NCI-H1092 (cell line): Measurements from ENCODE around the gene SPNS1.
"Not testable (repeated sequence)": the region's sequence is repeated elsewhere in the genome, so short reads cannot be mapped to it uniquely, and the experiment has no call there.

Experiments used
- DNase-seq: peaks from one replicate; lab custom pipeline; 2025; lab: John Stamatoyannopoulos, UW

Gene SPNS1

DNA sequence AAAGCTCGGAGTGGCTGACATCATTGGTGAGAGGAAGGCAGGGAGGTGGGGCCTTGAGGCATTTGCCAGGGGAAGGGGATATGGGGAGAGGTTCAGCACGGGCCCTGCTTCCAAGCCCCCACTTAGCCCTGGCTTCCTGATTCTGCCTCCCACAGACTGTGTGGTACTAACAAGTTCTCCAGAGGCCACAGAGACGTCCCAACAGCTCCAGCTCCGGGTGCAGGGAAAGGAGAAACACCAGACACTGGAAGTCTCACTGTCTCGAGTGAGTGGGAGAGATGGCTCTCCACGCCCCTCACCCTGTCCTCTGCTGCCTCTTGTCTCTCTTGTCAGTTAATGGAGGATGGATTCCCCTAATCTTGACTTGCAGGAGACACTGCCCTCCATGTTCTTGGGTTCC lies 15.7 kb upstream of the SPNS1 start:
- DNase-seq, result no peak

DNA sequence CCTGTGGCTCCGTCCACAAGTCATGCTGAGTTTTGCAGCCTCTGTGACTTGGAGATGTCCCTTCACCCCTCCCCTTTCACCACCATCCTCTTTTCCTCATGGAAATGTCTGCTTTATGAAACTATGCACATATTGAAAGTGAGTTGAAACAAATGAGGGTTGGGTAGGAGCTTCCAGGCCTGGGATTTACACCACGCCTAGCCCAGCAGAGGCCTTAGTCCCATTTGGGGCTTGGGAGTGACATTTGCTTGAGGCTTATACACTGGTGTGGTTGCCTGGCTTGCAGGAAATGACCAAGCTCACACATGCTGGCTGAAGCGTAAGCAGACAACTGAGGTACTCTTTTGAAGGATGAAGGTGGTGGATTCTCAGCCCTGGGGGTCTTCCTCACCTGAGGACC lies 10.5 kb upstream of the SPNS1 start:
- DNase-seq, result no peak

- no peak for DNase-seq
These were observed 10.1 kb upstream of the SPNS1 start for GRCh38 chr16:28964496-28964895.

DNA sequence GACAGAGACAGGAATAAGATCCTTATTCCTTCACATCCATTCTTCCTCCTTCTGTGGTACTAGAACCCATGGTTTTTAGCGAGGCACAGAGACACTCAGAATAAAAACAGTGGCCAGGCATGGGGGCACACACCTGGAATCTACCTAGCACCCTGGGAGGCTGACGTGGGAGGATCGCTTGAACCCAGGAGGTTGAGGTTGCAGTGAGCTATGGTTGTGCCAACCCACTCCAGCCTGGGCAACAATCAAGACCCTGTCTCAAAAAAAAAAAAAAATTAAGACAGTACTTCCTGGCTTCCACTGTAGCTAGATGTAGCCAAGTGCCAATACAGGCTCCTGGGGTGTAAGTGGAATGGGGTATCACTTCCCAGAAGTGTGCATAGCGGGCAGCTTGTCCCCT lies 7.4 kb upstream of the SPNS1 start:
- DNase-seq, result no peak

- DNase-seq, result not testable (repeated sequence)
These were observed 4.9 kb upstream of the SPNS1 start for GRCh38 chr16:28969696-28970095.

GRCh38 chr16:28974007-28974436 lies 556 bp upstream of the SPNS1 start:
- DNase-seq, result peak; percentile 47

DNA sequence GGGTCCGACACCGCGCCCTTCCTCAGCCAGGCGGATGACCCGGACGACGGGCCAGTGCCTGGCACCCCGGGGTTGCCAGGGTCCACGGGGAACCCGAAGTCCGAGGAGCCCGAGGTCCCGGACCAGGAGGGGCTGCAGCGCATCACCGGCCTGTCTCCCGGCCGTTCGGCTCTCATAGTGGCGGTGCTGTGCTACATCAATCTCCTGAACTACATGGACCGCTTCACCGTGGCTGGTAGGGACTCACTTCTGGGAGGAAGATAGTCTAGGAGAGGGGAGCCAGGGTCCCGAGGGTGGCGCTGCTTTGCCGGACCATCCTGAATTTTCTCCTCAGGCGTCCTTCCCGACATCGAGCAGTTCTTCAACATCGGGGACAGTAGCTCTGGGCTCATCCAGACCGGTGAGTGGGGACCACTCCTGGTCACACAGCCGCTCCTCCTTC lies 601 bp downstream of the SPNS1 start:
- no peak for DNase-seq

DNA sequence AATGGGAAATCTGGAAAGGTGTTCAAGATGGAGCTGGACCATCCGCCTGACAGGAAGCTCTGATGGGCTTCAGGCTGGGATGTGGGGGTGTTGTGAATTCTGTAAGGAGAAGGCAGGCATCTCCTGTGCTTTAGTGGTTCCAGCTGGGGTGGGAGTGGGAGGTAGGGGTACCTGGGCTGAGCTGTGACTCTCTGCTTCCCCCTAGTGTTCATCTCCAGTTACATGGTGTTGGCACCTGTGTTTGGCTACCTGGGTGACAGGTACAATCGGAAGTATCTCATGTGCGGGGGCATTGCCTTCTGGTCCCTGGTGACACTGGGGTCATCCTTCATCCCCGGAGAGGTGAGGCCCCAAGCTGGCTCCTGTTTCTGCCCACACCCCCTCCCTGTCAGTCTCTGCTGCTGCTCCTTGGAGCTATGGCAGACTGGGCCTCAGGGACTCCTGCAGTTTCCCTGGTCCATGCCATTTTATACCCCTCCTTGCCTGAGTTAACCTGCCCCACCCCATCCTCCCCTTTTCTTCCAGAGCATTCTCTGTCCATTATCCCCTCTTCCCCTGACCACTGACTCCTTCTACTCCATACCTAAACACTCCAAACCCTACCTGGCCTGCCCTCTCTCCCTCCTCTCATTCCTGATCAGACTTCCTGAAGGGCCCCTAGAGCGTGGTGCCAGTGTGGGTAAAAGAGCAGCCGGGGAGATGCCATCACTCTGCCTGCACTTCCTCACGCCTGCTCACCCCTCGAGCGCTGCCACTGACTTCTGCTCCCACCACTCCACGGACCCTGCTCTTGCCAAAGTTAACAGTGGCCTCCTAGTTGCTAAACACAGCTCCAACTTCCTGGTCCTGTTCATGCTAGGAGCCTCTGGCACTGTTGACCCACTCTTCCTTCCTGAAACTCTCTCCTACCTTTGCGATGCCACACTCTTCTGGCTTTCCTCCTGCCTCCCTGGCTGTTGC lies 3.4 kb downstream of the SPNS1 start:
- DNase-seq, result no peak

GRCh38 chr16:28980330-28980729 lies 5.8 kb downstream of the SPNS1 start:
- not testable (repeated sequence) for DNase-seq

DNA sequence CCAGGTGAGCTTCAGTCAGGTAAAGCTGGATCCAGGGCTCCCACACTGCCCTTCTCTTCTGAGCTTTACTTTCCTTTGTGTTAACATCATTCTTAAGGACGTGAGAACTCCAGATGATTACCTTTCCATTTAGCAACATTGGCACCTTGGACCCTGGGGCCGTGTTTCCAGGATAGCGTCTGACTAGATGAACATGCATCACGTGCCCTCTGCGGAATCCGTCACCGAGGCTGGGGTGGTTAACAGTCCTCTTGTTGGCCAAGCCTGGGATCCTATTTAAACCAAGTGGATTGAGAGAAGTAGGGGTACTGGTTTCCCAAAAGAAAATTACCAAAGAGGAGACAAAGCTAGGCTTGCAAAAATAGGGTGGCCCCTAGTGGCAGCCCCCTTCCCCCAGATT lies 6.4 kb downstream of the SPNS1 start:
- DNase-seq, result no peak

DNA sequence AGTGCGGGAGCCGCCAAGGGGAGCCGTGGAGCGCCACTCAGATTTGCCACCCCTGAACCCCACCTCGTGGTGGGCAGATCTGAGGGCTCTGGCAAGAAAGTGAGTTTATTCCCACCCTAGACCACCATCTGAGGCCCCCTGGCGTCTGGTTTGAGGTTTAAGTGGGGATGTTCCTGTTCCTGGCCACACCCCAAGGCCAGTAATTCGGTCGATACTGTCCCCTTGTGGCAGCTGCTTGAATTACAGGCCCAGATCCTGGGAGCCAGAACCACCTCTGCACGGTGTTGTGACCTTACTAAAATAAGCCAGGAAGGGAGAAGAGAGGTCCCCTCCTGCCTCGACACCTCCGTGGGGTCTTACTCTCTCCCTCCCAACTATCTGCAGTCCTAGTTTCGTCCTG lies 6.9 kb downstream of the SPNS1 start:
- DNase-seq, result no peak

GRCh38 chr16:28982418-28982817 lies 7.8 kb downstream of the SPNS1 start:
- DNase-seq, result no peak

GRCh38 chr16:28982949-28983348 lies 8.4 kb downstream of the SPNS1 start:
- no peak for DNase-seq

DNA sequence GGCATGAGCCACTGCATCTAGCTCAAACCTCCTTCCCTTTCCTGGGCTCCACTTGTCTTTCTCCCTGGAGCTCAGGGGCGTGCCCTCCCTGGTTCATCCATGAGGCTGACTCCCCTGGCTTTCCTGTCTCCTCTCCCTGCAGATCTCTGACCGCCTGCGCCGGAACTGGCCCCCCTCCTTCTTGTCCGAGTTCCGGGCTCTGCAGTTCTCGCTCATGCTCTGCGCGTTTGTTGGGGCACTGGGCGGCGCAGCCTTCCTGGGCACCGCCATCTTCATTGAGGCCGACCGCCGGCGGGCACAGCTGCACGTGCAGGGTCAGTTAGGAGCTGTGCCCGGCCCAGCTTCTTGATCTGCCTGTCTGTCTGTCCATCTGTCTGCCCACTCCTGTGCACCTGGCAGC lies 9.1 kb downstream of the SPNS1 start:
- DNase-seq, result no peak

GRCh38 chr16:28984091-28984490 lies 9.5 kb downstream of the SPNS1 start:
- no peak for DNase-seq

GRCh38 chr16:28984619-28985135 lies 10.1 kb downstream of the SPNS1 start, which contains the start of gene LAT:
TSS of gene LAT (plus strand) at chr16:28985052. CDS start at chr16:28985418, 366 bp downstream.
- DNase-seq, result no peak

GRCh38 chr16:28985211-28986041 lies 10.8 kb downstream of the SPNS1 start:
- DNase-seq, result no peak

DNA sequence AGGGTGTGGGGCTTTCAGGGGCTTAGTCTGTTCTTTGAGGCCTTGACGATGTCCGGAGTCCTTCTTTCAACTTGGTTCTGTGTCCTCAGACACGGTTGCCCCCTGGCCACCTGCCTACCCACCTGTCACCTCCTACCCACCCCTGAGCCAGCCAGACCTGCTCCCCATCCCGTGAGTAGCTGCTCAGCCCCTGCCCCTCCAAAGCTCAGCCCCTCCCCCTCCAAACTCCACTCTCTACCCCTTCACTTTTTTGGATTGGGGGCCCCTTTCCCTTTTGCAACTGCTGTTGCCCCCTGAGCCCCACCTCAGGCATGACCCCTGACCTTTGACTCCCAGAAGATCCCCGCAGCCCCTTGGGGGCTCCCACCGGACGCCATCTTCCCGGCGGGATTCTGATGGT lies 11.5 kb downstream of the SPNS1 start:
- DNase-seq, result no peak

DNA sequence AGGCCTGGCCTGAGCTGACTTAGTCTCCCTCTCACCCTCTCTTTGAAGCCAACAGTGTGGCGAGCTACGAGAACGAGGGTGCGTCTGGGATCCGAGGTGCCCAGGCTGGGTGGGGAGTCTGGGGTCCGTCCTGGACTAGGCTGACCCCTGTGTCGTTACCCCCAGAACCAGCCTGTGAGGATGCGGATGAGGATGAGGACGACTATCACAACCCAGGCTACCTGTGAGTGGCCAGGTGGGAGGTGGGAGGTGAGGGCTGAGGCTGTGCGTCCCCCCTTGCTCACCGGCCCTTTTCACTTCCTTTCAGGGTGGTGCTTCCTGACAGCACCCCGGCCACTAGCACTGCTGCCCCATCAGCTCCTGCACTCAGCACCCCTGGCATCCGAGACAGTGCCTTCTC lies 11.9 kb downstream of the SPNS1 start:
- no peak for DNase-seq

- no peak for DNase-seq
These were observed 12.7 kb downstream of the SPNS1 start for GRCh38 chr16:28987170-28987853.

- DNase-seq, result no peak
These were observed 14.8 kb downstream of the SPNS1 start for GRCh38 chr16:28989363-28989762.
